ENCODE data around the gene ZNF473. TPM values are rescaled to one million over a fixed set of nuclear protein-coding genes. Genes with fewer than 3 reads are reported as not detected.

The ZNF473 gene
- total RNA-seq, 4 donors from 2014 or later = 6.7 to 16.7 (median 10.5) TPM

- no peak for DNase-seq (ENCODE audit: low spot score in 2 of 2)
- WGBS, 2 donors = 86 to 89% methylated on average over 21 of the region's 21 CpGs
- intact Hi-C loops (cut with DNase I; ENCODE audit: low total_unique reads) = loop anchor here (5.0 kb wide), 1 partner anchor 40 kb away; no protein-coding TSS in a partner anchor
- TF ChIP-seq POLR2A (IDR thresholded peaks at IDR 0.05) = no peak
- TF ChIP-seq, protein P1, sequence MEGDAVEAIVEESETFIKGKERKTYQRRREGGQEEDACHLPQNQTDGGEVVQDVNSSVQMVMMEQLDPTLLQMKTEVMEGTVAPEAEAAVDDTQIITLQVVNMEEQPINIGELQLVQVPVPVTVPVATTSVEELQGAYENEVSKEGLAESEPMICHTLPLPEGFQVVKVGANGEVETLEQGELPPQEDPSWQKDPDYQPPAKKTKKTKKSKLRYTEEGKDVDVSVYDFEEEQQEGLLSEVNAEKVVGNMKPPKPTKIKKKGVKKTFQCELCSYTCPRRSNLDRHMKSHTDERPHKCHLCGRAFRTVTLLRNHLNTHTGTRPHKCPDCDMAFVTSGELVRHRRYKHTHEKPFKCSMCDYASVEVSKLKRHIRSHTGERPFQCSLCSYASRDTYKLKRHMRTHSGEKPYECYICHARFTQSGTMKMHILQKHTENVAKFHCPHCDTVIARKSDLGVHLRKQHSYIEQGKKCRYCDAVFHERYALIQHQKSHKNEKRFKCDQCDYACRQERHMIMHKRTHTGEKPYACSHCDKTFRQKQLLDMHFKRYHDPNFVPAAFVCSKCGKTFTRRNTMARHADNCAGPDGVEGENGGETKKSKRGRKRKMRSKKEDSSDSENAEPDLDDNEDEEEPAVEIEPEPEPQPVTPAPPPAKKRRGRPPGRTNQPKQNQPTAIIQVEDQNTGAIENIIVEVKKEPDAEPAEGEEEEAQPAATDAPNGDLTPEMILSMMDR (IDR thresholded peaks at IDR 0.05) = no peak
- no peak overlapping the region for H3K4me3 ChIP-seq (ENCODE audit: low read depth, poor library complexity, severe bottlenecking)
Measured at GRCh38 chr19:49981603-49982593, 43.9 kb upstream of the ZNF473 start.

DNA sequence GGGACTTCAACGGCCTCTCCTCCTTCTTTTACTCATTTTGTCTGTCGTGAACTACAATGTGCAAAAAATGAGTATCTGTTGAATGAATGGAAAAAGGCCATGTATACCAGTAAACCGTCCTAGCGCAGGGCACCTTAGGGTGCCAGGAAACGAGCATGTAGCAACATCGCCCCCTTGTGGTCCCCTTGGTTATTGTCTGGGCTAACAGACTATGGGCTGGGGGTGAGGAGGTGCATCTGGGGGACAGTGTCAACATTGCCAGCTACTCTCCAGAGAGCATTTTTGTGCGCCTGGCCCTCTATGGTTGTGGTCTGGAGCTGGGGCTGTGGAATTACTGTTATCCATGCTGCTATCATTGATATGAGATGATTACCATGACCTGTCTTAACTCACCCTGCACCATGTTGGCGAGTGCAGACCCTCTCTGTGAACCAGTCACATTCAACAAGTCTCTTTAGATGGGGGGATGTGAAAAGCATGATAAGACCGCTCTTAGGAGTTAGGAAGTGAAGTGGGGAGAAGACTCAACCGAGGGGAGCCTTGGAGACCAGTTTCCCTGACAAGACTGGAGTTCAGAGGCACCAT lies 42.1 kb upstream of the ZNF473 start:
- peak; percentile 27 to 89 for DNase-seq (ENCODE audit: low spot score in 2 of 2)
- H3K4me3 ChIP-seq (ENCODE audit: low read depth, poor library complexity, severe bottlenecking) = no peak overlapping the region
- intact Hi-C loops (cut with DNase I; ENCODE audit: low total_unique reads) = loop anchor here (5.0 kb wide), 1 partner anchor 41 kb away; no protein-coding TSS in a partner anchor
- TF ChIP-seq, protein P1 (IDR thresholded peaks at IDR 0.05) = peak in 1 of 3 donors; percentile 32
- TF ChIP-seq POLR2A (IDR thresholded peaks at IDR 0.05) = no peak
- WGBS, 2 donors = 46 to 49% methylated on average over 10 of the region's 10 CpGs

GRCh38 chr19:49984491-49984890 lies 41.3 kb upstream of the ZNF473 start:
- intact Hi-C loops (cut with DNase I; ENCODE audit: low total_unique reads) = loop anchor here (5.0 kb wide), 1 partner anchor 42 kb away; no protein-coding TSS in a partner anchor

DNA sequence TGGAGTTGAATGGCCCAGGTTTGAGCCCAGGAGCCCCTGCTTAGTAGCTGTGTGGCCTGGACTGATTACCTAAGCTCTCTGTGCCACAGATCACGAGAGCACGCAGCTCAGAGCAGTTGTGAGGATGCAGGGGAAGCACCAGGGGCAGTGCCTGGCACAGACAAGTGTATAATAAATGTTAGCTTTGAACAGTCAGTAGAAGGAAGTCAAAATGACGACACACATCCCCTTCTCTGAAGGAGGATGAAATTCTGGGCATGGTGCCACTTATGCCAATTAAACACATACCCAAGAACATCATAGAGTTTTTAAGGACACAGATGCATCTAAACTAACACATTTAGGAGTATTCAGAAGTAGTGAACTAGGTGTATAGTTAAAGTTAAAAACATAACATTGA lies 39.9 kb upstream of the ZNF473 start:
- DNase-seq (ENCODE audit: low spot score in 2 of 2) = no peak
- H3K4me3 ChIP-seq (ENCODE audit: low read depth, poor library complexity, severe bottlenecking) = no peak overlapping the region
- intact Hi-C loops (cut with DNase I; ENCODE audit: low total_unique reads) = no loop called here
- WGBS, 2 donors = 83 to 86% methylated on average over 2 to 3 of the region's 3 CpGs
- TF ChIP-seq, protein P1 (IDR thresholded peaks at IDR 0.05) = no peak

More at GRCh38 chr19:49984491-49984890, 41.3 kb upstream of the ZNF473 start:
- TF ChIP-seq POLR2A (IDR thresholded peaks at IDR 0.05) = no peak
- TF ChIP-seq, protein P1 (IDR thresholded peaks at IDR 0.05) = no peak
- no peak overlapping the region for H3K4me3 ChIP-seq (ENCODE audit: low read depth, poor library complexity, severe bottlenecking)
- WGBS, 2 donors = 86 to 88% methylated on average over 11 of the region's 11 CpGs
- no peak for DNase-seq (ENCODE audit: low spot score in 2 of 2)

- intact Hi-C loops (cut with DNase I; ENCODE audit: low total_unique reads) = no loop called here
- 94 to 95% methylated on average over 10 of the region's 10 CpGs for WGBS, 2 donors
- DNase-seq (ENCODE audit: low spot score in 2 of 2) = no peak
- H3K4me3 ChIP-seq (ENCODE audit: low read depth, poor library complexity, severe bottlenecking) = no peak overlapping the region
- TF ChIP-seq, protein P1 (IDR thresholded peaks at IDR 0.05) = no peak
- TF ChIP-seq POLR2A (IDR thresholded peaks at IDR 0.05) = no peak
Measured at GRCh38 chr19:49986354-49986753, 39.5 kb upstream of the ZNF473 start.

Measured in lower leg skin (tissue), 4 donors.